Measurements from ENCODE around the gene SCAMP3. TPM values are rescaled to one million over a fixed set of nuclear protein-coding genes. Genes with fewer than 3 reads are reported as not detected.

Gene SCAMP3
- total RNA-seq, 1 experiment from 2014 or later, result 104 TPM

GRCh38 chr1:155256058-155256852, 5.9 kb downstream of the SCAMP3 start:
- Mint-ChIP-seq H3K4me3 (ENCODE audit: low read depth, unreplicated experiment) (peak overlapping the region; percentile 74), H3K36me3 (ENCODE audit: insufficient read depth, unreplicated experiment) (peaks cover 57% of the 10 kb centered on the region), H3K27me3 (ENCODE audit: unreplicated experiment) (no peaks in the 10 kb centered on the region), H3K4me1 (ENCODE audit: low read depth, unreplicated experiment) (peaks cover 29% of the 10 kb centered on the region), H3K9me3 (ENCODE audit: low read depth, unreplicated experiment) (no peaks in the 10 kb centered on the region), H3K27ac (ENCODE audit: unreplicated experiment) (no peak overlapping the region)
- CTCF ChIA-PET, result interaction anchor here (1.4 kb wide), 1 partner anchor 49 kb away, joined by 3 read pairs; no protein-coding TSS in a partner anchor
- no peak for DNase-seq
- TSS peak; percentile 39 for BruUV-seq (replicated peaks)
- intact Hi-C loops (cut with micrococcal nuclease; ENCODE audit: unreplicated experiment), result no loop called here
- TF ChIP-seq, protein P1, sequence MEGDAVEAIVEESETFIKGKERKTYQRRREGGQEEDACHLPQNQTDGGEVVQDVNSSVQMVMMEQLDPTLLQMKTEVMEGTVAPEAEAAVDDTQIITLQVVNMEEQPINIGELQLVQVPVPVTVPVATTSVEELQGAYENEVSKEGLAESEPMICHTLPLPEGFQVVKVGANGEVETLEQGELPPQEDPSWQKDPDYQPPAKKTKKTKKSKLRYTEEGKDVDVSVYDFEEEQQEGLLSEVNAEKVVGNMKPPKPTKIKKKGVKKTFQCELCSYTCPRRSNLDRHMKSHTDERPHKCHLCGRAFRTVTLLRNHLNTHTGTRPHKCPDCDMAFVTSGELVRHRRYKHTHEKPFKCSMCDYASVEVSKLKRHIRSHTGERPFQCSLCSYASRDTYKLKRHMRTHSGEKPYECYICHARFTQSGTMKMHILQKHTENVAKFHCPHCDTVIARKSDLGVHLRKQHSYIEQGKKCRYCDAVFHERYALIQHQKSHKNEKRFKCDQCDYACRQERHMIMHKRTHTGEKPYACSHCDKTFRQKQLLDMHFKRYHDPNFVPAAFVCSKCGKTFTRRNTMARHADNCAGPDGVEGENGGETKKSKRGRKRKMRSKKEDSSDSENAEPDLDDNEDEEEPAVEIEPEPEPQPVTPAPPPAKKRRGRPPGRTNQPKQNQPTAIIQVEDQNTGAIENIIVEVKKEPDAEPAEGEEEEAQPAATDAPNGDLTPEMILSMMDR (IDR thresholded peaks at IDR 0.05; ENCODE audit: unreplicated experiment), result no peak

- H3K4me1 Mint-ChIP-seq (ENCODE audit: low read depth, unreplicated experiment), result peaks cover 21% of the 10 kb centered on the region
- intact Hi-C loops (cut with micrococcal nuclease; ENCODE audit: unreplicated experiment), result no loop called here
- H3K27me3 Mint-ChIP-seq (ENCODE audit: unreplicated experiment), result no peaks in the 10 kb centered on the region
- DNase-seq, result peak; percentile 86
- BruUV-seq (replicated peaks), result no TSS peak
- H3K27ac Mint-ChIP-seq (ENCODE audit: unreplicated experiment), result no peak within 1 kb of the TSS
- TF ChIP-seq, protein P1 (IDR thresholded peaks at IDR 0.05; ENCODE audit: unreplicated experiment), result no peak
- CTCF ChIA-PET, result interaction anchor here (0.6 to 1.4 kb wide), 2 partner anchors 49 to 1421 kb away, joined by 3 to 5 read pairs; no protein-coding TSS in a partner anchor
- no peaks in the 10 kb centered on the region for H3K9me3 Mint-ChIP-seq (ENCODE audit: low read depth, unreplicated experiment)
- H3K36me3 Mint-ChIP-seq (ENCODE audit: insufficient read depth, unreplicated experiment), result peaks cover 48% of the 10 kb centered on the region
- H3K4me3 Mint-ChIP-seq (ENCODE audit: low read depth, unreplicated experiment), result peak within 1 kb of the TSS; percentile 74
These were observed 6.7 kb downstream of the SCAMP3 start, which contains the start of gene ENTREP3 for GRCh38 chr1:155255243-155256007. Gene ENTREP3 (minus strand): TSS chr1:155255483. CDS start chr1:155254877, 606 bp downstream.

DNA sequence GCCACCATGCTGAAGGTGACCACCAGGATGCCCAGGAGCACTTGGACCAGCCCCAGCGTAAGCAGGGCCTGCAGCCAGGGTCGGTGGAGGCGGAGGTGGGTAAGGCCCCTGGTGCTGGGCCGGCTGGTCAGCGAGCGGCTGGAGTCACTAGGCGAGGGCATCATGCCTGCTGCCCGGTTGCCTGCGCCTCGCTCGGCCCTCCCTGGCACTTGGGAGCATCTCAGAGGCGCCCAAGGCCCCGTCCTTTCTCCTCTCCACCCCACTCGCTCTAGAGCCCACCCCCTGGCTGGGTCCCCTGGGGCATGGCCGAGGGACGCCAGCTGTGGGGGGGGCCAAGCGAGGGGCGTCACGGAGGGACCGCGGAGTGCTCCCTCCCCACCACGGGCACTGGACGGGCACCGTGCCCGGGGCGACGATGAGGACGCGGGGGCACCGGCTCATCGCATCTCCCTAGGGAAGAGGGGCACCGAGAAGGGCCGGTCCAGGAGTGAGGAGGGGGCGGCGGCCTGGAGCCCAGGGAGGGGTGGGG, 7.4 kb downstream of the SCAMP3 start:
- Mint-ChIP-seq H3K27ac (ENCODE audit: unreplicated experiment) (no peak overlapping the region), H3K4me1 (ENCODE audit: low read depth, unreplicated experiment) (peaks cover 15% of the 10 kb centered on the region), H3K27me3 (ENCODE audit: unreplicated experiment) (no peaks in the 10 kb centered on the region), H3K4me3 (ENCODE audit: low read depth, unreplicated experiment) (peak overlapping the region; percentile 74), H3K9me3 (ENCODE audit: low read depth, unreplicated experiment) (no peaks in the 10 kb centered on the region), H3K36me3 (ENCODE audit: insufficient read depth, unreplicated experiment) (peaks cover 42% of the 10 kb centered on the region)
- BruUV-seq (replicated peaks), result no TSS peak
- TF ChIP-seq, protein P1 (IDR thresholded peaks at IDR 0.05; ENCODE audit: unreplicated experiment), result no peak
- DNase-seq, result peak; percentile 14
- intact Hi-C loops (cut with micrococcal nuclease; ENCODE audit: unreplicated experiment), result no loop called here
- CTCF ChIA-PET, result interaction anchor here (0.6 kb wide), 1 partner anchor 1422 kb away, joined by 5 read pairs; no protein-coding TSS in a partner anchor

- H3K4me3 Mint-ChIP-seq (ENCODE audit: low read depth, unreplicated experiment), result peak overlapping the region; percentile 74
- H3K27me3 Mint-ChIP-seq (ENCODE audit: unreplicated experiment), result no peaks in the 10 kb centered on the region
- BruUV-seq (replicated peaks), result no TSS peak
- intact Hi-C loops (cut with micrococcal nuclease; ENCODE audit: unreplicated experiment), result no loop called here
- no peaks in the 10 kb centered on the region for H3K9me3 Mint-ChIP-seq (ENCODE audit: low read depth, unreplicated experiment)
- H3K27ac Mint-ChIP-seq (ENCODE audit: unreplicated experiment), result no peak overlapping the region
- CTCF ChIA-PET, result no interaction called here
- peaks cover 15% of the 10 kb centered on the region for H3K4me1 Mint-ChIP-seq (ENCODE audit: low read depth, unreplicated experiment)
- DNase-seq, result no peak
- TF ChIP-seq, protein P1 (IDR thresholded peaks at IDR 0.05; ENCODE audit: unreplicated experiment), result no peak
- peaks cover 39% of the 10 kb centered on the region for H3K36me3 Mint-ChIP-seq (ENCODE audit: insufficient read depth, unreplicated experiment)
These were observed 7.9 kb downstream of the SCAMP3 start for GRCh38 chr1:155254228-155254713.

Measured in Calu3 (cell line).